T-helper 1 cell treated with Interleukin-12 subunit alpha and Interleukin-12 subunit beta and Interleukin-4 antibody, amounts not matched to agents 30 μg/mL and 1 μg/mL, for 36 hours (primary cell): Measurements from ENCODE around the gene IGF2BP1.
"Not testable (repeated sequence)": the region's sequence is repeated elsewhere in the genome, so short reads cannot be mapped to it uniquely, and the experiment has no call there.

Experiments
- H3K27ac Mint-ChIP-seq: one replicate; pipeline ENCODE4 v1.8.0; 2021; ENCODE audit warnings: mild to moderate bottlenecking, mixed read lengths
- H3K27me3 Mint-ChIP-seq: one replicate; pipeline ENCODE4 v1.8.0; 2021; ENCODE audit warnings: low read depth, mixed read lengths
- H3K36me3 Mint-ChIP-seq: one replicate; pipeline ENCODE4 v1.8.0; 2021; ENCODE audit warnings: low read depth, mixed read lengths
- H3K4me1 Mint-ChIP-seq: one replicate; pipeline ENCODE4 v1.8.0; 2021; ENCODE audit warnings: low read depth, mixed read lengths
- H3K4me3 Mint-ChIP-seq: one replicate; pipeline ENCODE4 v1.8.0; 2021; ENCODE audit warnings: mild to moderate bottlenecking, moderate library complexity, mixed read lengths
- H3K9me3 Mint-ChIP-seq: one replicate; pipeline ENCODE4 v1.8.0; 2021; ENCODE audit warnings: mixed read lengths

The IGF2BP1 gene

DNA sequence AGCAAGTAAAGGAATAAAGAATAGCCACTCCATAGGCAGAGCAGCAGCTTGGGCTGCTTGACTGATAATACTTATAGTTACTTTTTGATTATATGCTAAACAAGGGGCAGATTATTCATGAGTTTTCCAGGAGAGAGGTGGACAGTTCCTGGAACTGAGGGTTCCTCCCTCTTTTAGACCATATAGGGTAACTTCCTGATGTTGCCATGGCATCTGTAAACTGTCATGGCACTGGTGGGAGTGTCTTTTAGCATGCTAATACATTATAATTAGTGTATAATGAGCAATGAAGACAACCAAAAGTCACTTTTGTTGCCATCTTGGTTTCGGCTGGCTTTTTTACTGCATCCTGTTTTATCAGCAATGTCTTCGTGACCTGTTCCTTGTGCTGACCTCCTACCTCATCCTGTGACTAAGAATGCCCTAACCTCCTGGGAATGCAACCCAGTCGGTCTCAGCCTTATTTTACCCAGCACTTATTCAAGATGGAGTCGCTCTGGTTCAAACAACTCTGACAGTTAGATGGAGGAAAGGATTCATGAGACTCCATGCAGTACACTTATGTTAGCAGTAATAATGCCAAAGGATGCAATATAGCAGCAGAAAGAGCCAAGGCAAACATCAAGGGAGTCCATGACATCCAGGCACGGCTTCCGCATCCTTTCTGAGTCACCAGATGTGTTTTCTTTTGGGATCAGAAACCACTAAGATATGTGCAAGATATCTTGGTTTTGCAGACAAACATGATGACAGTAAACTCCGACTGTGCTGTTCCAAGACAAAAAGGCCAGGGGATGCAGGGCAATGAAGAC, 79.6 kb downstream of the IGF2BP1 start:
- H3K9me3 Mint-ChIP-seq: no peaks in the 10 kb centered on the region
- no peak overlapping the region for H3K4me3 Mint-ChIP-seq
- H3K36me3 Mint-ChIP-seq: no peaks in the 10 kb centered on the region
- no peaks in the 10 kb centered on the region for H3K4me1 Mint-ChIP-seq
- peaks cover 11% of the 10 kb centered on the region for H3K27me3 Mint-ChIP-seq
- no peak overlapping the region for H3K27ac Mint-ChIP-seq

GRCh38 chr17:49078248-49078647, 81.1 kb downstream of the IGF2BP1 start:
- peaks cover 14% of the 10 kb centered on the region for H3K27me3 Mint-ChIP-seq
- H3K27ac Mint-ChIP-seq: no peak overlapping the region
- no peaks in the 10 kb centered on the region for H3K4me1 Mint-ChIP-seq
- no peaks in the 10 kb centered on the region for H3K9me3 Mint-ChIP-seq
- no peaks in the 10 kb centered on the region for H3K36me3 Mint-ChIP-seq
- no peak overlapping the region for H3K4me3 Mint-ChIP-seq

DNA sequence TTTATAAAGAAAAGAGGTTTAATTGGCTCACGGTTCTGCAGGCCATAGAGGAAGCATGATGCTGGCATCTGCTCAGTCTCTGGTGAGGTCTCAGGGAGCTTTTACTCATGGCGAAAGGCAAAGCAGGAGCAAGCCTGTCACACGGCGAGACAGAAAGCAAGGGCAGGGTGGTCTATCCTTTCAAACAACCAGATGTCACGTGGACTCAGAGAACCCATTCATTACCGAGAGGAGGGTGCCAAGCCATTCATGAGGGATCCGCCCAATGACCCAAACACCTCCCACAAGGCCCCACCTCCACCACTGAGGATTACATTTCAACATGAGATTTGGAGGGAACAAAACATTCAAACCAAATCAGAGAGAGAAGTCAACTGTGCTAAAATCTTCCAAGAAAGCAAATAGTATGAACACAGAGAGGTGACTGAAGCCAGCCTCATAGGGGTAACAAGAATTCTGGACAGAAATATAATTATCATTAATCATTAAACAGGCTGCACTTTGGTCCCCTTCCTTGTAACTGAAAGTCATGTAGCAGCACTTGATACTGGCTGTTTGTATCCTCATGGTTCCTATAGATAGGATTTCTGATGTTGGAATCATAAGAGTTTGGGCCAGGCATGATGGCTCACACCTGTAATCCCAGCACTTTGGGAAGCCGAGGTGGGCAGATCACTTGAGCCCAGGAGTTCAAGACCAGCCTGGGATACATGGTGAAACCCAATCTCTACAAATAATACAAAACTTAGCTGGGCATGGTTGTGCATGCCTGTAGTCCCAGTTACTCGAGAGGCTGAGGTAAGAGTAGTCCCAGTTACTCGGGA, 82.9 kb downstream of the IGF2BP1 start:
- Mint-ChIP-seq H3K36me3 (no peaks in the 10 kb centered on the region), H3K27me3 (peaks cover 16% of the 10 kb centered on the region), H3K27ac (no peak overlapping the region), H3K4me3 (no peak overlapping the region), H3K4me1 (no peaks in the 10 kb centered on the region), H3K9me3 (no peaks in the 10 kb centered on the region)

DNA sequence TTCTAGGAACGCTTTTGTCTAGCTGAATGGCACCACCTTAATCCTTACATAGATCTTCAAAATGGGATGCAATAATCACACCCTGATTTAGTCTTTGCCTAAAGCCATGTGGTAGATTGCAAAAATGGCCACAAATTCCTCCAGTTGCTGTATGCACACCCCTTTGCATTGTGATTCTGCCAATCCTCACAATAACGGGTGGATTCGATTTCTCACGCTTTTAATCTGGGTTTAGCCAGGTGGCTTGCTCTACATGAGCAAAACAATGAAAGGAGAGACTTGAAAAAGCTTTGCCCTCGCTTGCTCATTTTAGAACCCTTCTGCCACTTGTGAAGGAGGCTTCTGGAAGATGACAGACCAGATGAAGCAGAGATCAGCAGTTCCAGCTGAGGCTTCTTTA, 85.0 kb downstream of the IGF2BP1 start:
- no peaks in the 10 kb centered on the region for H3K36me3 Mint-ChIP-seq
- no peaks in the 10 kb centered on the region for H3K4me1 Mint-ChIP-seq
- H3K27me3 Mint-ChIP-seq: peaks cover 28% of the 10 kb centered on the region
- no peak overlapping the region for H3K27ac Mint-ChIP-seq
- no peaks in the 10 kb centered on the region for H3K9me3 Mint-ChIP-seq
- H3K4me3 Mint-ChIP-seq: no peak overlapping the region

- peaks cover 19% of the 10 kb centered on the region for H3K27me3 Mint-ChIP-seq
- not testable (repeated sequence) for H3K27ac Mint-ChIP-seq, H3K4me1 Mint-ChIP-seq, H3K36me3 Mint-ChIP-seq, H3K9me3 Mint-ChIP-seq, H3K4me3 Mint-ChIP-seq
Measured at GRCh38 chr17:49085046-49085445, 87.9 kb downstream of the IGF2BP1 start.

DNA sequence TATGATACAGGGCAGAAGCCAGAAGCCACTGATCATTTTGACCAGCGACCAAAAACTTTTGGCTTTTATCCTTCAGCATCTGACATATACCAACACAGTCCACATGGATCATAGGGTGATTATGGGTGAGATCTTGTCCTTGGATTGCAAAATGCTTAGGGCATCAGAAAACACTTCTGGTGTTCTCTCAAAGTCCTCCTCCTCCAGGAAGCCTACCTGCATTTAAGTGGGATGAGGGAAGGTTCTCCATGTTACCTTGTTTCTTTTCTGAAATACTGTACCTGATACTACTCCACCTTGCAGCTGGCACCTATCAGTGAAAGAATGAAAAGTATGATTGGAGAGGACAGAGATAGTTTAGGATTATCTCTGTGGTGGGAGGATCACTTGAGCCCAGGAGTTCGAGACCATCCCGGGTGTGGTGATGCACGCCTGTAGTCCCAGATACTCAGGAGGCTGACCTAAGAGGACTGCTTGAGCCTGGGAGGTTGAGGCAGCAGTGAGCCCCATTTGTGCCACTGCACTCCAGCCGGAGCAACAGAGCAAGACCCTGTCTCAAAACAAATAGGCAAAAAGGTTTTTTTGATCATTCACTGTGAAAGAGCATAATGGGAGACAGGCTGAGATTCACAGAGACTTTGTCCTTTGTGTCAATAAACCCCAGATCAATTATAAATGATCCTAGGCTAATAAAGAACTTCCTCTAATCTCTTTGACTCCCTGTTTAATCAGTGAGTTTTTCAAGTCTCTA, 88.6 kb downstream of the IGF2BP1 start:
- H3K27ac Mint-ChIP-seq: no peak overlapping the region
- H3K27me3 Mint-ChIP-seq: peaks cover 19% of the 10 kb centered on the region
- no peaks in the 10 kb centered on the region for H3K9me3 Mint-ChIP-seq
- no peak overlapping the region for H3K4me3 Mint-ChIP-seq
- no peaks in the 10 kb centered on the region for H3K36me3 Mint-ChIP-seq
- no peaks in the 10 kb centered on the region for H3K4me1 Mint-ChIP-seq

DNA sequence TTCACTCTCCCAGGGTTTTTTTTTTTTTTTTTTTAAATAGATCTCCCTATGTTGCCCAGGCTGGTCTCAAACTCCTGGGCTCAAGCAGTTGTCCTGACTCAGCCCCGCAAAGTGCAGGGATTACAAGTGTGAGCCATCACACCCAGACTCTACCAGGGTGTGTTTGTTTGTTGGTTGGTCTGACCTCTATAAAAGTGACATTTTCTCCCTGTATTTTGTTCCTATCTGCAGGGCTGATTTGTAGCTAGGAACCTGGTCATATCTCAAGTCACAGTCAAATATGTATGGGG, 89.1 kb downstream of the IGF2BP1 start:
- Mint-ChIP-seq H3K4me1 (no peaks in the 10 kb centered on the region), H3K9me3 (no peaks in the 10 kb centered on the region)

GRCh38 chr17:49086649-49087048, 89.5 kb downstream of the IGF2BP1 start:
- Mint-ChIP-seq H3K27ac (no peak overlapping the region), H3K36me3 (no peaks in the 10 kb centered on the region), H3K4me3 (no peak overlapping the region), H3K4me1 (no peaks in the 10 kb centered on the region), H3K9me3 (no peaks in the 10 kb centered on the region), H3K27me3 (peaks cover 19% of the 10 kb centered on the region)

More for the DNA sequence above, 89.1 kb downstream of the IGF2BP1 start:
- Mint-ChIP-seq H3K4me3 (no peak overlapping the region), H3K27ac (no peak overlapping the region), H3K36me3 (no peaks in the 10 kb centered on the region), H3K27me3 (peaks cover 19% of the 10 kb centered on the region)

GRCh38 chr17:49089094-49089493, 91.9 kb downstream of the IGF2BP1 start:
- Mint-ChIP-seq H3K9me3 (no peaks in the 10 kb centered on the region), H3K4me1 (no peaks in the 10 kb centered on the region), H3K36me3 (no peaks in the 10 kb centered on the region), H3K27ac (no peak overlapping the region), H3K27me3 (peaks cover 16% of the 10 kb centered on the region), H3K4me3 (no peak overlapping the region)

DNA sequence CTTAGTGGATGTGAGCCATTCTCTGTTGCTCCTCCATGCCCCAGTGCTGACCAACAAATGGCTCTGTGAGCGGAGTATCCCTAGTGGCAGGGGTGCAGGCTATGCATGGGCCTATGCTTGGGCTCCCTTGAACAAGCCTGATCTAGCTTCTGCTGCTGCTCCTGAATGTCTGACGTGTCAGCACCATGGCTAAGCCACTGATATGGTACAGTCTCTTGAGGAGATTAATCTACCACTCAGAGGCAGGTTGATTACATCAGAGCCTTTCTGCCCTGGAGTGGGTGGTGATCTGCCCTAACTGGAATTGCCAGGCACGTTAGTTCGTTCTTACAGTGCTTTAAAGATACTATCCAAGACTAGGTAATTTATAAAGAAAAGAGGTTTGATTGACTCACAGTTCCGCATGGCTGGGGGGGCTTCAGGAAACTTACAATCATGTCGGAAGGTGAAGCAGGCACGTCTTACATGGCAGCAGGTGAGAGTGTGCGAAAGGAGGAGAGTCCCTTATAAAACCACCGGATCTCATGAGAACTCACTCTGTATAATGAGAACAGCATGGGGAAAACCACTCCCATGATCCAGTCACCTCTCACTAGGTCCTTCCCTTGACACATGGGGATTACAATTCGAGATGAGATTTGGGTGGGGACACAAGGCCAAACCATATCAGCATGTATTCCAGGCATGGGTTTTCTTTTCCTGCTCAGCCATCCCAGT, 93.9 kb downstream of the IGF2BP1 start:
- H3K4me1 Mint-ChIP-seq: no peaks in the 10 kb centered on the region
- no peak overlapping the region for H3K4me3 Mint-ChIP-seq
- peaks cover 11% of the 10 kb centered on the region for H3K27me3 Mint-ChIP-seq
- H3K27ac Mint-ChIP-seq: no peak overlapping the region
- no peaks in the 10 kb centered on the region for H3K36me3 Mint-ChIP-seq
- H3K9me3 Mint-ChIP-seq: no peaks in the 10 kb centered on the region

GRCh38 chr17:49093131-49093530, 95.9 kb downstream of the IGF2BP1 start:
- Mint-ChIP-seq H3K4me1 (no peaks in the 10 kb centered on the region), H3K36me3 (no peaks in the 10 kb centered on the region), H3K9me3 (no peaks in the 10 kb centered on the region), H3K4me3 (no peak overlapping the region), H3K27me3 (peaks cover 5% of the 10 kb centered on the region), H3K27ac (no peak overlapping the region)

DNA sequence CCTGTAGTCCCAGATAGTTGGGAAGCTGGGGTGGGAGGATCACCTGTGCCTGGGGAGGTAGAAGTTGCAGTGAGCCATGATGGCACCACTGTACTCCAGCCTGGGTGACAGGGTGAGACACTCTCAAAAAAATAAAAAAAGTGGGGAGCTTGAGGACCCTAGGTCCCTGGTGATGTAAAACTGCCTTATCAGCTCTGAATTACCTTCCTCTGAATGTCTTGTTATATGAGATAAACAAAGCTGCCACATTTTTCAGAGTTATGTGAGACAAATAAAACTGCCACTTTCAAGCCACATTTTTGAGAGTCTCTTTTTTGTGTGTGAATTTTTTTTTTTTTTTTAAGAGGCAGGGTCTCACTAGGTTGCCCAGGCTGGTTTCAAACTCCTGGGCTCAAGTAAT, 103.4 kb downstream of the IGF2BP1 start:
- Mint-ChIP-seq H3K36me3 (no peaks in the 10 kb centered on the region), H3K27me3 (peaks cover 4% of the 10 kb centered on the region), H3K4me1 (no peaks in the 10 kb centered on the region), H3K27ac (no peak overlapping the region), H3K9me3 (no peaks in the 10 kb centered on the region), H3K4me3 (no peak overlapping the region)

DNA sequence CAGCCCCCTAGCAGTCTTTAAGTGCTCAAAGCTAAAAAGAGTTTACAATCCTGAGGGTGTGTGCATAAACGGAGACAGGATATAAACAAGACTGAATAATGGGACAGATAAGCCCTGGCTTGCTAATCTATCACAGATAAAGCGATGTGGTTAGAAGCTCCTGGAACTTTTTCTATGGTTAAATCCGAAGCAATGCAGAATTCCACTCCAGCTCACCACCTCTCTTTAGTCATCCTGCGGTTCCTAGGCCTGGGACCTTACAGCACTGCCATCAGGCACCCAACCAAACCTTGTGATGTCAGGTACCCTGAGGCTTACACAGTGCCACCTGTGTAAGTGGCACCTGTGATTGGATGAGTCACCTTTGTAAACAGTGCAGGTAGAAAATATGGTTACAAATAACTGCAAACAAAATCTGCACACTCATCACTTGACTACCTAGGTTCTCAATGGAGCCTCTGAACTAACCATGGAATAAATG, 103.9 kb downstream of the IGF2BP1 start:
- no peaks in the 10 kb centered on the region for H3K4me1 Mint-ChIP-seq
- no peak overlapping the region for H3K4me3 Mint-ChIP-seq
- no peaks in the 10 kb centered on the region for H3K36me3 Mint-ChIP-seq
- H3K27me3 Mint-ChIP-seq: peaks cover 4% of the 10 kb centered on the region
- H3K9me3 Mint-ChIP-seq: no peaks in the 10 kb centered on the region
- H3K27ac Mint-ChIP-seq: no peak overlapping the region

DNA sequence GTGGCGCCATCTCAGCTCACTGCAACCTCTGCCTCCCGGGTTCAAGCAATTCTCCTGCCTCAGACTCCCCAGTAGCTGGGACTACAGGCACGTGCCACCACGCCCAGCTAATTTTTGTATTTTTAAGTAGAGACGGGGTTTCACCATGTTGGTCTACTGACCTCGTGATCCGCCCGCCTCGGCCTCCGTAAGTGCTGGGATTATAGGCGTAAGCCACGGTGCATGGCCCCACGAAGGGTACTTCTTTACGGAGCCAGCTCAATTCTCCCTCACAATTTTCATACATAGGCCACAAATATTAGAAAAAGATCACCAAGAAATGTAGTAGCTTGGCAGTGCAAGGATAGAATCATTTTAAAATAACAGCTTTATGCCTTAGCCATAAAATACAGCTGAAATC, 106.2 kb downstream of the IGF2BP1 start:
- not testable (repeated sequence) for H3K4me1 Mint-ChIP-seq, H3K27me3 Mint-ChIP-seq

More for the DNA sequence above, 106.2 kb downstream of the IGF2BP1 start:
- H3K36me3 Mint-ChIP-seq, H3K9me3 Mint-ChIP-seq, H3K4me3 Mint-ChIP-seq, H3K27ac Mint-ChIP-seq: not testable (repeated sequence)
